Peyer's patch (tissue), 4 donors: Measurements from ENCODE around the gene RTP5. TPM values are rescaled to one million over a fixed set of nuclear protein-coding genes. Genes with fewer than 3 reads are reported as not detected.

ENCODE experiments used
- DNase-seq, 3 donors: peaks; one replicate each; pipeline ENCODE4 v3.0.0-alpha.2; 2017 to 2019
- H3K27ac ChIP-seq, 4 donors: fragments of 200-600 bp; sonication (generic); one replicate each; pipeline ENCODE4 v1.5.1; 2016 to 2019
- H3K27me3 ChIP-seq, 2 donors: fragments of 200-600 bp; sonication (generic); one replicate each; pipeline ENCODE4 v1.5.1; 2019
- H3K36me3 ChIP-seq, 3 donors: fragments of 200-600 bp; sonication (generic); one replicate each; pipeline ENCODE4 v1.5.1; 2016 to 2019
- H3K4me1 ChIP-seq, 4 donors: fragments of 200-600 bp; sonication (generic); one replicate each; pipeline ENCODE4 v1.5.1; 2016 to 2019
- H3K4me3 ChIP-seq, 4 donors: fragments of 200-600 bp; sonication (generic); 1 replicate in 3 of 4; 2 replicates in 1 of 4; pipeline ENCODE4 v1.5.1; 2016 to 2019; ENCODE audit warnings: mild to moderate bottlenecking in 1 of 4
- H3K9me3 ChIP-seq, 4 donors: fragments of 200-600 bp; sonication (generic); one replicate each; pipeline ENCODE4 v1.5.1; 2016 to 2019; ENCODE audit warnings: mild to moderate bottlenecking in 1 of 4
- CTCF ChIP-seq, 6 experiments: fragments of 450-650 bp in 4 of 6; fragments of 200-600 bp in 2 of 6; sonication (generic) in 1 of 6; IDR thresholded peaks; one replicate each; pipeline ENCODE4 v1.5.1; 2017 to 2019; ENCODE audit warnings: antibody characterized with exemption in 6 of 6, mild to moderate bottlenecking in 3 of 6, moderate library complexity in 1 of 6
- POLR2A ChIP-seq, 2 donors: fragments of 450-650 bp; IDR thresholded peaks; one replicate each; pipeline ENCODE4 v1.5.1; 2017; ENCODE audit warnings: antibody characterized with exemption in 2 of 2, mild to moderate bottlenecking in 2 of 2, moderate library complexity in 2 of 2
- total RNA-seq, 4 donors: library from RNA; depleted of rRNA; stranded (reverse); fragments of >200 nt; gene quantifications; one replicate each; pipeline ENCODE4 v1.1.0, GENCODE V29; 2016

The RTP5 gene
- total RNA-seq, 4 donors from 2014 or later, result 0.54 TPM; not detected in 3

GRCh38 chr2:241895712-241896641, 26.4 kb downstream of the RTP5 start:
- no peaks in the 10 kb centered on the region for H3K36me3 ChIP-seq
- TF ChIP-seq CTCF (IDR thresholded peaks at IDR 0.05) (no peak), POLR2A (IDR thresholded peaks at IDR 0.05) (no peak)
- no peaks in the 10 kb centered on the region for H3K27me3 ChIP-seq
- peak overlapping the region in 1 of 4 donors; percentile 43 for H3K27ac ChIP-seq
- H3K4me1 ChIP-seq, result no peaks in the 10 kb centered on the region
- peak in 2 of 3 donors; percentile 44 to 57 for DNase-seq
- no peak overlapping the region for H3K4me3 ChIP-seq
- no peaks in the 10 kb centered on the region for H3K9me3 ChIP-seq

GRCh38 chr2:241896746-241897201, 27.2 kb downstream of the RTP5 start:
- Histone ChIP-seq H3K4me1 (no peaks in the 10 kb centered on the region), H3K9me3 (no peaks in the 10 kb centered on the region)
- peak in 2 of 3 donors; percentile 21 to 46 for DNase-seq

GRCh38 chr2:241897231-241897916, 27.8 kb downstream of the RTP5 start:
- Histone ChIP-seq H3K4me3 (no peak overlapping the region), H3K27me3 (no peaks in the 10 kb centered on the region), H3K27ac (no peak overlapping the region), H3K4me1 (no peaks in the 10 kb centered on the region), H3K9me3 (no peaks in the 10 kb centered on the region), H3K36me3 (no peaks in the 10 kb centered on the region)
- peak in 2 of 3 donors; percentile 8 to 32 for DNase-seq
- TF ChIP-seq CTCF (IDR thresholded peaks at IDR 0.05), result no peak
- no peak for TF ChIP-seq POLR2A (IDR thresholded peaks at IDR 0.05)

More at GRCh38 chr2:241896746-241897201, 27.2 kb downstream of the RTP5 start:
- no peak overlapping the region for H3K27ac ChIP-seq
- H3K36me3 ChIP-seq, result no peaks in the 10 kb centered on the region
- no peaks in the 10 kb centered on the region for H3K27me3 ChIP-seq
- no peak for TF ChIP-seq POLR2A (IDR thresholded peaks at IDR 0.05)
- no peak overlapping the region for H3K4me3 ChIP-seq

- no peak overlapping the region for H3K4me3 ChIP-seq
- peak in 2 of 3 donors; percentile 1 to 43 for DNase-seq
- no peaks in the 10 kb centered on the region for H3K36me3 ChIP-seq
- H3K4me1 ChIP-seq, result no peaks in the 10 kb centered on the region
- no peaks in the 10 kb centered on the region for H3K9me3 ChIP-seq
- H3K27me3 ChIP-seq, result no peaks in the 10 kb centered on the region
- TF ChIP-seq POLR2A (IDR thresholded peaks at IDR 0.05), result no peak
- TF ChIP-seq CTCF (IDR thresholded peaks at IDR 0.05), result no peak
- H3K27ac ChIP-seq, result peak overlapping the region in 1 of 4 donors; percentile 43
Measured at GRCh38 chr2:241898463-241899270, 29.1 kb downstream of the RTP5 start.

GRCh38 chr2:241900251-241901017, 30.9 kb downstream of the RTP5 start:
- TF ChIP-seq CTCF (IDR thresholded peaks at IDR 0.05) (no peak), POLR2A (IDR thresholded peaks at IDR 0.05) (no peak)
- H3K27ac ChIP-seq, result peak overlapping the region in 1 of 4 donors; percentile 43
- H3K4me3 ChIP-seq, result no peak overlapping the region
- H3K9me3 ChIP-seq, result no peaks in the 10 kb centered on the region
- no peaks in the 10 kb centered on the region for H3K27me3 ChIP-seq
- no peaks in the 10 kb centered on the region for H3K4me1 ChIP-seq
- no peaks in the 10 kb centered on the region for H3K36me3 ChIP-seq
- peak in 2 of 3 donors; percentile 24 to 42 for DNase-seq
